ENCODE measurements around the gene CACNA1S. TPM values are rescaled to one million over a fixed set of nuclear protein-coding genes. Genes with fewer than 3 reads are reported as not detected.

CACNA1S gene
- total RNA-seq, 2 experiments from 2014 or later = not detected

DNA sequence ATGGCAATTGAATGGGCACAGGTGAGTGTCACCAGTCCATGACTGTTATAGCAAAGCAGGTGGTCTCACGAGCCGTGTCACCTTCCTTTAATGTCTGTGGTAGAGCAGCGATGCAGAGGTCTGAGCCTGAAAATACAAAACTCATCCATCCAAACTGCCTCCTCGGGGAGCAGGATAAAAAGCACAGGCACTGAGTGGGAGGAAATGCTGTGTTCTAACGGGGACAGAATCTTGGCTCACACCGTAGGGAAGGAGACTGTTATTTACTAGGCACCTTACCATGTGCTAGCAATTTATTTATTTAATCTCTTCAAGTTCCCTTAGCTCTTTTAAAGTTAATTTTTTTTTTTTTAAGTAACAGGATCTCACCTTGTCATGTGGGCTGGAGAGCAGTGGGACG lies 13.6 kb upstream of the CACNA1S start:
- Mint-ChIP-seq H3K4me3 (no peak overlapping the region), H3K27me3 (ENCODE audit: low read depth) (peaks cover 18% of the 10 kb centered on the region), H3K36me3 (ENCODE audit: low read depth) (no peaks in the 10 kb centered on the region), H3K9me3 (ENCODE audit: insufficient read depth) (no peaks in the 10 kb centered on the region), H3K4me1 (ENCODE audit: low read depth) (no peaks in the 10 kb centered on the region), H3K27ac (no peak overlapping the region)
- ChIA-PET CTCF (interaction anchor here (2.0 to 2.2 kb wide), 2 partner anchors 24 to 154 kb away, joined by 5 to 6 read pairs; no protein-coding TSS in a partner anchor), POLR2A (no interaction called here)
- ATAC-seq = no peak
- no peak for DNase-seq

DNA sequence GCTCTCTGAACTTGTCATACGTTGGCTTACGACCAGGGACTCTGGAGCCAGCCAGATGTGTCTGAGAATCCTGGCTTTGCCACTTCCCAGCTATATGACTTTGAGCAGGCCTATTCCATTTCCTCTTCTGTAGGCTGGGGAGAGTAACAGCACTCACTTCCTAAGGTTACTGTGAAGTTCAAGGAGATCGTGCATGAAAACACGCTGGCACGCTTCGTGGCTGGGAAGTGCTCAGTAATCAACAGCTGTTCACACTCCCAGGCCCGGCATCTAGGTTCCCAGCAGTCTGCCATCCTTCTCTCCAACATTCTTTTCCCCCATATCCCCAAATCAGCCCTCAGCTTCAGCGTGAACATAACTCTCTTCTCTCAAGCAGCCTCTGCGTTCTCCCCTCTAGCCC lies 12.8 kb upstream of the CACNA1S start:
- Mint-ChIP-seq H3K4me3 (no peak overlapping the region), H3K27me3 (ENCODE audit: low read depth) (peaks cover 18% of the 10 kb centered on the region), H3K9me3 (ENCODE audit: insufficient read depth) (no peaks in the 10 kb centered on the region), H3K4me1 (ENCODE audit: low read depth) (peaks cover under 1% of the 10 kb centered on the region), H3K27ac (no peak overlapping the region), H3K36me3 (ENCODE audit: low read depth) (no peaks in the 10 kb centered on the region)
- ATAC-seq (no peak), DNase-seq (no peak)
- CTCF ChIA-PET = interaction anchor here (2.0 to 2.2 kb wide), 2 partner anchors 25 to 154 kb away, joined by 5 to 6 read pairs; no protein-coding TSS in a partner anchor
- POLR2A ChIA-PET = no interaction called here

DNA sequence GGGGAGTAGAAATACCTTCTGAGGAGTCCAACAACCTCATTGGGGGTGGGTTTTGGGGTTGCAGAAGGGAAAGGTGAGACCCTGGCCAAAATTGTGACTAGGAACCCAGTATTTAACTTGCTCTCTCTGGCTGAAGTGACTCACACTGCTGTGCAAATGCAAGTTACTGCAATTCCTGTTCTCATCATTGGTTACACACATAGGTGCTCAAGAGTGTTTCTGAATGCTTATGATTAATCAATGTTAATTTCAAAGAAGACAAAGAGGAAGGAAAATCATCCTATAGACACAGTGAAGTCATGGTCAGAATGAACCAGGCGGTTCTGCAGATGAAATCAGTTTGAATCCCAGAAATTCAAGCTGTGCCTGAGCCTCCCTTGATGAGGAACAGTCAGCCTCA lies 11.6 kb upstream of the CACNA1S start:
- Mint-ChIP-seq H3K4me1 (ENCODE audit: low read depth) (peaks cover 4% of the 10 kb centered on the region), H3K36me3 (ENCODE audit: low read depth) (no peaks in the 10 kb centered on the region), H3K4me3 (no peak overlapping the region), H3K9me3 (ENCODE audit: insufficient read depth) (no peaks in the 10 kb centered on the region), H3K27ac (no peak overlapping the region), H3K27me3 (ENCODE audit: low read depth) (peaks cover 18% of the 10 kb centered on the region)
- no peak for ATAC-seq
- CTCF ChIA-PET = interaction anchor here (1.1 kb wide), 1 partner anchor 11 kb away, joined by 3 read pairs; the partner anchor contains the start of gene CACNA1S
- POLR2A ChIA-PET = no interaction called here
- no peak for DNase-seq

DNA sequence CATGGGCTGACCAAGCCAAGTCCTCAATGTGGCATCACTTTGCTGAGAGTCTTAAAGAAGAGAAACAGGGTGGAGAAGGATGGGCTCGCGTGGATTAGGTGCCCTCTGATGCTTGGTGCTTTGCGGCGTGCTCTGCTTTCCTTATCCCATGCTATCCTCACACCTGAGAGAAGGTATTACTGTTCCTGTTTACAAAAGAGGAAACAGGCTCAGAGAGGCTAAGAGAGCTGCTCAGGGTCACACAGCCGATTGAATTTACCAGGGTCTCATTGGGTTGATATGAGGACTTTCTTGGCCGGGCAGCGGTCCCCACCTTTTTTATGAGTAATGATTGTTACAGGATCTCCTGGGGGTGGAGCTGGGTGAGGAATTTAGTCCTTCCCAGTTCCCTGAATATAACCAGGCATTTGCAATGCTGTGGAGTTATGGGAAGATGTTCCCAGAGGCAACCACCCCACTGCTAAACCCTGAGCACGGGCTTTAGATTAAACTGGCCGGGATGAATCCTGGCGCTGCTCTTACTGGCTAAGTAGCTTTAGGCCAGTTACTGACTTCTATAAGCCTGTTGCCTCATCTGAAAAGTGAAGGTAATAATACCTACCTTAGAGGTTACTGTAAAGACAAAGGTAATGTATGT lies 10.2 kb upstream of the CACNA1S start:
- POLR2A ChIA-PET = no interaction called here

DNA sequence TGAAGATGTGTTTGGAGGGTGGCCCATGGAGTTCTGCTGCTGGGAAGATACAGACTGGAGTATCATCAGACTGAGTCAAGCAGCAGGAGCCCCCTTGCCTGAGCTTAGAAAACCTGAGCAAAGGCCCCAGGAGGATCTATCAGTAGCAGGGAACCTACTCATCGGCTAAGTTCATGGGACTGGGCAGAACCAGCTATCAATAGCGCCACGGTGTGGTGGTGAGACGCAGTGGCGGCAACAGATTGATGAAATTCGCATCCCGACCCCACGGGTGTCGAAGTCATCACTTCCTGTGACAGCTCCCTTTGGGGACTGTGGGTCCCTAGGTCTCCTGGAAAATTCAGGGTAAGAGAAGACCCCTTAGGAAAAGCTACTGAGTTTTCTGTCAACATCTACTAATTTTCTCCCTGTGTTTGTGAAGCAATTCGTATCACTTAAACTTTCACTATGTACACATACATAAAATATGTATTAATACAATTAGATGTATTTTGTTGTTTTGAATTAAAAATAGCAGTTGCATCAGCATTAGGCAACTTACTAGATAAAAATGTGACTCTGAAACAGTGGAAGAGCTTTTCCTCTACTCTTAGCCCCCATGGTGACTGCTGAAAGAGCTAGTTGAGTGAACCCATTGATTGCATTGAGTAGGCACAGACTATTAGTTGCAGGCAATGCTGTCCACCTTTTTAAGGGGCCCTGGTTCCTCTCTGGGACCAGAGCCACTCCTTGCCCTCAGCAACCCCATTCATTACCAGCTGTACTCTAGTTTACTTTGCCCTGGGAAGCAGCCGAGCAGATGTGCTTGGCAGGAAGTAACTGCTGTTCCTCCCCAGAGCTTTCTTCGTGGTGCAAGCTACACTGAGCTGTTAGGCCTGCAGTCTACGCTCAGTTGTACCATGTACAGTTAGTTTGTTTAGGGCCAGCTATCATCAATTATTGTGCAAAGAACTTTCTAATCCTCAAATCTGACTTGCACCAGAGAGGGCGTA lies 7.3 kb upstream of the CACNA1S start:
- ChIA-PET POLR2A (interaction anchor here (1.0 kb wide), 1 partner anchor 100 kb away, joined by 4 read pairs; no protein-coding TSS in a partner anchor), CTCF (interaction anchor here (0.7 to 2.5 kb wide), 32 partner anchors 9 to 560 kb away, joined by 3 to 25 read pairs (median 5); partner anchors contain the start of genes KIF21B and TMEM9)
- no peak overlapping the region for H3K4me3 Mint-ChIP-seq
- DNase-seq (peak; percentile 66), ATAC-seq (no peak)
- H3K27me3 Mint-ChIP-seq (ENCODE audit: low read depth) = peaks cover 15% of the 10 kb centered on the region
- H3K27ac Mint-ChIP-seq = no peak overlapping the region
- H3K4me1 Mint-ChIP-seq (ENCODE audit: low read depth) = peaks cover 7% of the 10 kb centered on the region
- H3K36me3 Mint-ChIP-seq (ENCODE audit: low read depth) = no peaks in the 10 kb centered on the region
- H3K9me3 Mint-ChIP-seq (ENCODE audit: insufficient read depth) = no peaks in the 10 kb centered on the region

More for the DNA sequence above, 10.2 kb upstream of the CACNA1S start:
- H3K36me3 Mint-ChIP-seq (ENCODE audit: low read depth) = no peaks in the 10 kb centered on the region
- peaks cover 4% of the 10 kb centered on the region for H3K4me1 Mint-ChIP-seq (ENCODE audit: low read depth)
- CTCF ChIA-PET = interaction anchor here (0.7 to 1.3 kb wide), 3 partner anchors 9 to 37 kb away, joined by 3 to 5 read pairs (median 3); partner anchors contain the start of gene CACNA1S
- H3K27me3 Mint-ChIP-seq (ENCODE audit: low read depth) = peaks cover 19% of the 10 kb centered on the region
- ATAC-seq (no peak), DNase-seq (no peak)
- H3K9me3 Mint-ChIP-seq (ENCODE audit: insufficient read depth) = no peaks in the 10 kb centered on the region
- no peak overlapping the region for H3K4me3 Mint-ChIP-seq
- no peak overlapping the region for H3K27ac Mint-ChIP-seq

DNA sequence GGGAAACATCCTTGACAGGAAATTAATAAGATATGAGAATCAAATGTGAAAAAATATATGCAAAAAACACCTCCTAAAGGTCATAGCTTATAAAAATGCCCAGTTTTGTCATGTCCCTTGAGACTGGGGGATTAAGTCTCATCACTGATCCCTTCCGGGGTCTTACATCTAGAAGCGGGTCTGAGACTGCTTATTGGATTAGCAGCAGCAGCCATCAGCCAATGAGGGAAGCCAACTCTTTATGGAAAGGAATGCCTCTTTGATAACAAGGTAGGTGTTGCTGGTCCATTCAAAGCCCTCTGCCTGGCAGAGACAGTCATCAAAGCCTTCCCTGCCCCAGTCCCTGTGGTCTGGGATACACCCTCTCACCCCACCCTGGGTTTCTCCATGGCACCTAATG lies 3.9 kb upstream of the CACNA1S start:
- ChIA-PET POLR2A (no interaction called here), CTCF (interaction anchor here (1.0 to 2.8 kb wide), 6 partner anchors 30 to 494 kb away, joined by 3 to 22 read pairs (median 4); partner anchors contain the start of gene TMEM9)
- no peak overlapping the region for H3K4me3 Mint-ChIP-seq

DNA sequence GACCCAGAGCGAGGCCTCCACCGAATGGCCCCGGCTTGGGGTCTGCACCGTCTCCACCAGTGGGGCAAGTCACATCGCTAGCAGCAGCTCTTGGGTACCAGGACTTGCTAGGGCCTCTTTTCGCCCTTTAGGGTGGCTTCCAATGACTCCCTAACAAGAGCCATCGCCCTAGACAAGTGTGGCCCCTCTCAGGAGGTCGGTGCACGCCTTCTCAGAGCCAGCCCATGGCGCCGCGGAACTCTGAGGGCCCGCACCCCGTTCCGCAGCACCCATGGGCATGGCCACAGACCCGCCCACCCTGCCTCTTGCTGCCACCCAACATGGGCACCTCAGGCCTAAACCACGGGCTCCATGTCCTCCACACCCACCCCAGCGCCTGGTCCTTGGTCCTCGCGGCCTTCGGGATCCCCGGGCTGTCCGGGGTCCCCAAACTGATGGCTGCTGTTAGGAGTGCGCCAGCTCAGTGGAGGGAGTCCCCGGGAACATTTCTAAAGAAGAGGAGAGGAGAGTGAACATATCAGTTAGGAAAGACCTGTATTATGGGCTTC lies 3.2 kb upstream of the CACNA1S start:
- ChIA-PET POLR2A (no interaction called here), CTCF (interaction anchor here (1.0 to 2.8 kb wide), 4 partner anchors 30 to 230 kb away, joined by 3 to 30 read pairs (median 15); no protein-coding TSS in a partner anchor)

More for the DNA sequence above, 3.9 kb upstream of the CACNA1S start:
- Mint-ChIP-seq H3K36me3 (ENCODE audit: low read depth) (no peaks in the 10 kb centered on the region), H3K4me1 (ENCODE audit: low read depth) (peaks cover 13% of the 10 kb centered on the region), H3K27ac (no peak overlapping the region), H3K27me3 (ENCODE audit: low read depth) (peaks cover 11% of the 10 kb centered on the region), H3K9me3 (ENCODE audit: insufficient read depth) (no peaks in the 10 kb centered on the region)
- no peak for DNase-seq
- no peak for ATAC-seq

DNA sequence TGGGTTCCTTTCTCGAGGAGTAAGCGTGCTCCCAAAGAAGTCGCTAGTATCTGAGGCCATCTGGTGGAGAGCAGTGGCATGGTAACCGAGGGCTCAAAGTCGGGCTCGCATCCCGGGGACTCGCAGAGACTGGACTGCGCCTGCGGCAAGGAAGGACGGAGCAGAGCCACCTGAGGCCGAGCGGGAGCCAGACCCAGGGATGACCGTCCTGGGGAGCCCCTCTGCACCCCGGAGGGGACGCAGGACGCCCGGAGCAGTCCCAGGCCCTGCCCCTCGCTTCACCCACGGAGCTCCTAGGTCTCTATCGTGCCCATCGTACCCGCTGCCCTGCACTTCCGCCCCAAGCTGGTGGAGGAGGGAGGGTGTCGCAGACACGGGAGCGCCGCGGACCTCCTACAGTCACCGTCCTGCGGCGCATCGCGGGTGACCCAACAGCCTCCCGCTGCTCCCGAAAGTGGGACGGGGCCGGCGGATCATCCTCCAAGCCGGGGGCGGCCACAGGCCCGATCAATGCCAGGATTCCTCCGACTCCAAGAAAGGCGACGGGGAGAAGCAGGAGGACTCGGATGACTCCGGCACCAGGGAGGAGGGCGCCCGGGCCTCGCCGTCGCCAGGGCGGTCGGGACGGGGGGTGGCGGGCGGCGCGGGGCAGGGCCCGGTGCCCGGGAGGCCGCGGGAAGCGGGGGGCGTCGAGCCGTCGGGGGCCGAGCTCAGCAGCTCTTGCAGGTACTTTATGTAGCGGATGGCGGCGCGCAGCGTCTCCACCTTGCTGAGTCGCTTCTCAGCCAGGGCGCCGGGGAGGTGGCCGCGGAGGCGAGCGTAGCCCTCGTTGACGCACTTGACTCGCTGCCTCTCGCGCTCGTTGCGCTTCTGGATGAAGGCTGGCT lies 2.3 kb upstream of the CACNA1S start:
- DNase-seq (peak; percentile 79), ATAC-seq (peak; percentile 91)
- H3K27me3 Mint-ChIP-seq (ENCODE audit: low read depth) = peaks cover 11% of the 10 kb centered on the region
- peak overlapping the region; percentile 74 for H3K4me3 Mint-ChIP-seq
- ChIA-PET POLR2A (no interaction called here), CTCF (interaction anchor here (0.6 to 2.8 kb wide), 19 partner anchors 12 to 226 kb away, joined by 3 to 30 read pairs (median 4); partner anchors contain the start of gene INAVA)
- H3K9me3 Mint-ChIP-seq (ENCODE audit: insufficient read depth) = no peaks in the 10 kb centered on the region
- H3K4me1 Mint-ChIP-seq (ENCODE audit: low read depth) = peaks cover 8% of the 10 kb centered on the region
- peak overlapping the region; percentile 63 for H3K27ac Mint-ChIP-seq
- no peaks in the 10 kb centered on the region for H3K36me3 Mint-ChIP-seq (ENCODE audit: low read depth)

More for the DNA sequence above, 3.2 kb upstream of the CACNA1S start:
- Mint-ChIP-seq H3K4me3 (no peak overlapping the region), H3K4me1 (ENCODE audit: low read depth) (peaks cover 13% of the 10 kb centered on the region), H3K9me3 (ENCODE audit: insufficient read depth) (no peaks in the 10 kb centered on the region), H3K27me3 (ENCODE audit: low read depth) (peaks cover 11% of the 10 kb centered on the region), H3K36me3 (ENCODE audit: low read depth) (no peaks in the 10 kb centered on the region), H3K27ac (no peak overlapping the region)
- no peak for ATAC-seq
- no peak for DNase-seq

DNA sequence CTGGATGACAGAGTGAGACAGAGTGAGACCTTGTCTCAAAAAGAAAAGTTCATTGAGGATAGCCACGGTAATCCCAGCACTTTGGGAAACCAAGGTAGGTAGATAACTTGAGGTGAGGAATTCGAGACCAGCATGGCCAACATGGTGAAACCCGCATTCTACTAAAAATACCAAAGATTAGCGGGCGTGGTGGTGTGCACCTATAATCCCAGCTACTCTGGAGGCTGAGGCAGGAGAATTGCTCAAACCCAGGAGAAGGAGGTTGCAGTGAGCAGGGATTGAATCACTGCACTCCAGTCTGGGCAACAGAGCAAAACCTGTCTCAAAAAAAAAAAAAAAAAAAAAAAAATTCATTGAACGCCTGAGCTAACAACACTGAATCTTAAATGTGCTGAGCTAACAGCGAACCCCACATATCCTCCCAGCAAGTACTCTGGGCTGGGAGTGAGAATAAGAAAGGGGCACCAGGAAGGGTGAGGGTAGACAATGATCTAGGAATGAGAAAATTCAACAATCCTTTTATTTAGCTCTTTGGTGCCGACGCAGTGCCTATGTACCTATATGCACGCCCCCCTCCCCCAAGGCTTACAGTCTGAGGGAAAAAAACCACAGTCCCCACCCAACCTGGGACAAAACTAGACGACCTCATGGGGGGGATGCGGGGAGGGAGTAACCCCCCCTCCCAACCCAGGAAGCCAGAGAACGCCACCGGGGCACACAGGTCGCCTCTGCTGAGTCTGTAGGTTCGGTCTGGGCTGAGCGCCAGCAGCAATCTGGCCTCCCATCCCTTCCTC lies 1.4 kb upstream of the CACNA1S start:
- CTCF ChIA-PET = interaction anchor here (0.7 to 2.8 kb wide), 14 partner anchors 10 to 492 kb away, joined by 3 to 30 read pairs (median 4); no protein-coding TSS in a partner anchor
- no peak overlapping the region for H3K27ac Mint-ChIP-seq

DNA sequence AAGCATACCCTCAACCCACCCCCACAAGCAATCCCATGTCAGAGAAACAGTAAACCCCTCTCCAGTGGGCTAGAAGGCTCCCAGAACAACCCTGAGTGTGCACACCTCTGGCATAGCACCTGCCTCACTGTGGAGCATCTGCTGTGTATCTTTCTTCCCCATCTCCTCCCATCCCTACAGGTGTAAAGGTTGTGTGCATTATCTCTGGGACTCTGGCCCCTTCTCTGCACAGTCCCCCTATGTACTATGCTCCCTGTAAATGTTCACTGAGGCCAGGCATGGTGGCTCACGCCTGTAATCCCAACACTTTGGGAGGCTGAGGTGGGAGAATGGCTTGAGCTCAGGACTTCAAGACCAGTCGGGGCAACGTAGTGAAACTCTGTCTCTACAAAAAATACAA lies 700 bp upstream of the CACNA1S start:
- peaks cover 11% of the 10 kb centered on the region for H3K27me3 Mint-ChIP-seq (ENCODE audit: low read depth)
- ChIA-PET POLR2A (no interaction called here), CTCF (interaction anchor here (1.1 to 2.8 kb wide), 4 partner anchors 10 to 97 kb away, joined by 3 to 22 read pairs (median 4); no protein-coding TSS in a partner anchor)
- no peak for DNase-seq
- H3K27ac Mint-ChIP-seq = no peak overlapping the region
- no peak overlapping the region for H3K4me3 Mint-ChIP-seq
- H3K36me3 Mint-ChIP-seq (ENCODE audit: low read depth) = no peaks in the 10 kb centered on the region
- H3K9me3 Mint-ChIP-seq (ENCODE audit: insufficient read depth) = no peaks in the 10 kb centered on the region
- no peak for ATAC-seq
- peaks cover 8% of the 10 kb centered on the region for H3K4me1 Mint-ChIP-seq (ENCODE audit: low read depth)

More for the DNA sequence above, 1.4 kb upstream of the CACNA1S start:
- Mint-ChIP-seq H3K36me3 (ENCODE audit: low read depth) (no peaks in the 10 kb centered on the region), H3K4me1 (ENCODE audit: low read depth) (peaks cover 8% of the 10 kb centered on the region), H3K4me3 (peak overlapping the region; percentile 74), H3K9me3 (ENCODE audit: insufficient read depth) (no peaks in the 10 kb centered on the region), H3K27me3 (ENCODE audit: low read depth) (peaks cover 11% of the 10 kb centered on the region)
- DNase-seq = no peak
- no peak for ATAC-seq
- POLR2A ChIA-PET = interaction anchor here (0.8 kb wide), 1 partner anchor 226 kb away, joined by 3 read pairs; no protein-coding TSS in a partner anchor
